Colonic mucosa (tissue), 4 donors: ENCODE results near the gene PAPOLB. TPM values are rescaled to one million over a fixed set of nuclear protein-coding genes. Genes with fewer than 3 reads are reported as not detected.

Experiments used
- DNase-seq: peaks from one replicate; pipeline ENCODE4 v3.0.0-alpha.2; 2020
- H3K27ac ChIP-seq: fragments of 200-600 bp; one replicate; pipeline ENCODE4 v1.8.0; 2021
- H3K27me3 ChIP-seq: fragments of 200-600 bp; one replicate; pipeline ENCODE4 v1.8.0; 2021
- H3K36me3 ChIP-seq: fragments of 200-600 bp; one replicate; pipeline ENCODE4 v1.8.0; 2021
- H3K4me1 ChIP-seq: fragments of 200-600 bp; one replicate; pipeline ENCODE4 v1.8.0; 2021; ENCODE audit warnings: mild to moderate bottlenecking
- H3K4me3 ChIP-seq: fragments of 200-600 bp; one replicate; pipeline ENCODE4 v1.8.0; 2021
- H3K9ac ChIP-seq, 2 donors: one replicate each; pipeline ENCODE4 v1.7.0; 2013; ENCODE audit warnings: control low read depth in 2 of 2, low read depth in 2 of 2, low read length in 2 of 2
- H3K9me3 ChIP-seq: fragments of 200-600 bp; one replicate; pipeline ENCODE4 v1.8.0; 2021
- intact Hi-C: fragments of 100-400 bp; cut with DNase I; formaldehyde crosslinking; loops from one replicate; pipeline ENCODE4 v1.14.1; 2022
- total RNA-seq, 2 donors: library from RNA; stranded (reverse); fragmentation: NEBNext Ultra II Directional in 1 of 2; extraction: Animal tissue kit (Norgen Biotek cat#: 25700) in 1 of 2; gene quantifications; one replicate each; pipeline ENCODE4 v1.2.1, GENCODE V29; 2021
- TF ChIP-seq, protein P1 (sequence below): fragments of 200-600 bp; IDR thresholded peaks from one replicate; pipeline ENCODE4 v1.8.0; 2022; ENCODE audit warnings: antibody characterized with exemption, mild to moderate bottlenecking
- donor health status: healthy.
- donor health status: DM: no; HTN: no; CAD: no.
- donor health status: DM: no; HTN: no; CAD: no.

PAPOLB gene
- total RNA-seq, 2 donors from 2014 or later: 0.05 TPM; not detected in 1

DNA sequence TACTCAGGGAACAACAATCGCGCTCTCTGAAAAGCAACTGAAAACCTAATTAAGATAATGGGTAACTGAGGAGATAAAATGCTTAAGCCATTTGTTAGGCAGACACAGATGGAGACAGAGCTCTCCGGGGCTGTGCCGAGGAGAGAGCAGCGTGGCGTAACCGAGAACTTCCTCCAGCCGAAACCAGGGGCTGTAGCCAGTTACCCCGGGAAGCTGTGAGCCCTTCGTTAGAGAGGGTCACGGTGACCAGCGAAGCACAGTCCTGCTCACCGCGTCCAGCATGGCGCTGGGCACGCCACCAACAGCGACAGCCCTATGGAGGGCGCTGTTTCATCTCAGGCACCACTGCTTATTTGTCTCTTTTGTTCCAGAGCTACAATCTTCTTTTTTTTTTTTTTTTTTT, 16.1 kb downstream of the PAPOLB start:
- Histone ChIP-seq H3K4me1 (no peaks in the 10 kb centered on the region), H3K4me3 (no peak overlapping the region), H3K27ac (no peak overlapping the region), H3K27me3 (no peaks in the 10 kb centered on the region), H3K36me3 (no peaks in the 10 kb centered on the region), H3K9me3 (no peaks in the 10 kb centered on the region), H3K9ac (no peak overlapping the region)
- TF ChIP-seq, protein P1, sequence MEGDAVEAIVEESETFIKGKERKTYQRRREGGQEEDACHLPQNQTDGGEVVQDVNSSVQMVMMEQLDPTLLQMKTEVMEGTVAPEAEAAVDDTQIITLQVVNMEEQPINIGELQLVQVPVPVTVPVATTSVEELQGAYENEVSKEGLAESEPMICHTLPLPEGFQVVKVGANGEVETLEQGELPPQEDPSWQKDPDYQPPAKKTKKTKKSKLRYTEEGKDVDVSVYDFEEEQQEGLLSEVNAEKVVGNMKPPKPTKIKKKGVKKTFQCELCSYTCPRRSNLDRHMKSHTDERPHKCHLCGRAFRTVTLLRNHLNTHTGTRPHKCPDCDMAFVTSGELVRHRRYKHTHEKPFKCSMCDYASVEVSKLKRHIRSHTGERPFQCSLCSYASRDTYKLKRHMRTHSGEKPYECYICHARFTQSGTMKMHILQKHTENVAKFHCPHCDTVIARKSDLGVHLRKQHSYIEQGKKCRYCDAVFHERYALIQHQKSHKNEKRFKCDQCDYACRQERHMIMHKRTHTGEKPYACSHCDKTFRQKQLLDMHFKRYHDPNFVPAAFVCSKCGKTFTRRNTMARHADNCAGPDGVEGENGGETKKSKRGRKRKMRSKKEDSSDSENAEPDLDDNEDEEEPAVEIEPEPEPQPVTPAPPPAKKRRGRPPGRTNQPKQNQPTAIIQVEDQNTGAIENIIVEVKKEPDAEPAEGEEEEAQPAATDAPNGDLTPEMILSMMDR: no peak
- DNase-seq: no peak
- intact Hi-C loops: no loop called here

DNA sequence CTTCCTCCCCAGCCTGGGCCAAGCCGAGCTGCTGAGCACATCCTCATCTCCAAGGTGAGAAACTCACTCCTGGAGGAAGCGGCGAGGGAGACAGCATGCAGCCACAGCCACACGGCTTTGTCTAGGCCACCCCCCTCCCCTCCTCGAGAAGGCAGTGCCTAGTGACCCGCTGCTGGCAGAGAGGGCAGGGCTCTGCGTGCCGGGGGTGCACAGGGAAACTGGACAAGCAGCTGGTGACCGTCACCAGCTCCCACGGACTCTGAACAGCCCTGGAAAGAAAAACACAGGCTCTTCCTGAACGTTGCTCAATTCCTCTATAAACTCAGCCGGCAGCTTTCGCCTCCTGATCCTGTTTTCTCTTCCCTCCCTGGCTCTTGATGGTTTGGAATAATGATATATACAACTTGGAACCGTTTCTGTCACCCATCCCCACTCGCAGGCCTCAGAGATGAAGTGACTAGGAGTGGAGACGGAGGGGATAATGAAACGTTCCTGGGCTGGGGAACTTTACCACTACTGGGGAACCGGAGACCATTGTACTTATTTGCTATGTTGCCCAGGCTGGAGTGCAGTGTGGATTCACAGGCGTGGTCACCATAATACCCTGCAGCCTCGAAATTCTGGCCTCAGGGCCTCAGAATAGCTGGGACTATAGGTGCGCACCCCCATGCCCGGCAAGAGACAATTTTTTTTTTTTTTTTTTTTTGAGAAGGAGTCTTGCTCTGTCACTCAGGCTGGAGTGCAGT, 19.3 kb downstream of the PAPOLB start:
- TF ChIP-seq, protein P1: no peak
- Histone ChIP-seq H3K9me3 (no peaks in the 10 kb centered on the region), H3K36me3 (no peaks in the 10 kb centered on the region), H3K27ac (no peak overlapping the region), H3K4me3 (no peak overlapping the region), H3K9ac (no peak overlapping the region), H3K27me3 (no peaks in the 10 kb centered on the region), H3K4me1 (no peaks in the 10 kb centered on the region)
- DNase-seq: no peak
- intact Hi-C loops: no loop called here

DNA sequence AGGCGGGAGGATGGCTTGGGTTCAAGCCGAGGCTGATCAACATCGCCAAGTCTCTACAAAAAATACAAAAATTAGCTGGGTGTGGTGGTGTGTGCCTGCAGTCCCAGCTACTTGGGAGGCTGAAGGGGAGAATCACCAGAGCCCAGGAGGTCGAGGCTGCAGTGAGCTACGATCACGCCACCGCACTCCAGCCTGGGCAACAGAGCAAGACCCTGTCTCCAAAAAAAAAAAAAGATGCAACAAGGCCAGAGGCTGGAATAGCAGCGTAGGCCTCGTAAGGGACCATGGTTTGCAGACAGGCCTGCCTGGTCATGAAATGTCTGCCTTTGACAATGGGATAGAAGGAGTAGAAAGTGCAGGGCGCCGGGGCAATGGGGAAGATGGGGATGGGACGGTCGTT, 20.0 kb downstream of the PAPOLB start:
- H3K36me3 ChIP-seq: no peaks in the 10 kb centered on the region
- no peak overlapping the region for H3K9ac ChIP-seq
- no peak overlapping the region for H3K4me3 ChIP-seq
- no peaks in the 10 kb centered on the region for H3K27me3 ChIP-seq
- H3K9me3 ChIP-seq: no peaks in the 10 kb centered on the region
- H3K27ac ChIP-seq: no peak overlapping the region
- TF ChIP-seq, protein P1: no peak
- H3K4me1 ChIP-seq: no peaks in the 10 kb centered on the region
- intact Hi-C loops: no loop called here
- no peak for DNase-seq

DNA sequence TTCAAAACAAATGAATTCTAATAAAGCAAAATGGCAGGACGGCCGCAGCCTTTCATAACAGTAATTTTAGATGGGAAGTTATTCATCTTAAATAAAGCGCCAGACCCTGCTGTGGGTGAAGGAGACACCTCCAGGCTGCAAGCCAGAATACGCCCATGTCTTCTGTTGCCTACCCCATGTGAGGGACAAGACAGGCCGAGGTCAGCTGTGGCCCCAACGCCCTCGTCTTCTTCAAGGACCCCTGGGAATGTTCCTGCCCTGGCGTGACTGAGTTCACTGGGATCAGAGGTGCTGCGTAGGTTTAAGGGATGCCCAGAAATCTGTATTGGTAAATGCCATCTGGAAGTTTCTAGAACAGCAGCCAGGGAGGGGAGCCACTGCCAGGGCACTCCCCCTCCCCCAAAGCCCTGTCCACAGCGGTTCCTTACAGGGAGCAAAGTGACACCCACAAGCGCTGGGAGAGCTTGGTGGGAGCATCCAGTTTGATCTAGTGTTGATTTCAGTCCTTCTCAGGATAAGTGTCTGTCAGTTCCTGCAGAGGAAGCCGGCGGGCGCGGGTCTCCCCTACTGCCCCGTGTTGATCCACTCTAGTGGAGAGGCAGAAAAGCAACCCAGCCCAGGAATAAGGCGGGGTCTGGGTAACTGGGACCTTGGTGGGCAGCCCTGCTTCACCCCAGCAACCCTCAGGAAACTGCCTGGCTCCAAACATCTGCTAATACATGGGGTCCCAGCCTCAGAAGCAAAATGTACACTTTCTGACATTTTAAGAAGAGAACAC, 20.6 kb downstream of the PAPOLB start:
- H3K27me3 ChIP-seq: no peaks in the 10 kb centered on the region
- intact Hi-C loops: no loop called here
- H3K4me1 ChIP-seq: no peaks in the 10 kb centered on the region
- DNase-seq: no peak
- TF ChIP-seq, protein P1: no peak
- H3K36me3 ChIP-seq: no peaks in the 10 kb centered on the region
- H3K4me3 ChIP-seq: no peak overlapping the region
- no peaks in the 10 kb centered on the region for H3K9me3 ChIP-seq
- no peak overlapping the region for H3K9ac ChIP-seq
- H3K27ac ChIP-seq: no peak overlapping the region

- TF ChIP-seq, protein P1: no peak
- Histone ChIP-seq H3K36me3 (no peaks in the 10 kb centered on the region), H3K4me3 (no peak overlapping the region), H3K4me1 (no peaks in the 10 kb centered on the region), H3K9ac (no peak overlapping the region), H3K27ac (no peak overlapping the region), H3K27me3 (no peaks in the 10 kb centered on the region), H3K9me3 (no peaks in the 10 kb centered on the region)
- intact Hi-C loops: no loop called here
- DNase-seq: no peak
These were observed 21.7 kb downstream of the PAPOLB start for GRCh38 chr7:4840079-4840501.
